ENCODE data around the gene MYPOP.

- TF ChIP-seq EZH2 (optimal IDR thresholded peaks at IDR 0.05; ENCODE audit: low read depth, low read length) (no peak), CTCF (IDR thresholded peaks at IDR 0.05; ENCODE audit: low read length) (no peak)
Measured at GRCh38 chr19:45842198-45842597, 60.2 kb downstream of the MYPOP start.
